ENCODE data around the gene LIX1L.

The LIX1L gene

GRCh38 chr1:145985502-145986439 is 28.0 kb upstream of the LIX1L start:
- DNase-seq (ENCODE audit: low read depth in 2 of 2), result no peak

DNA sequence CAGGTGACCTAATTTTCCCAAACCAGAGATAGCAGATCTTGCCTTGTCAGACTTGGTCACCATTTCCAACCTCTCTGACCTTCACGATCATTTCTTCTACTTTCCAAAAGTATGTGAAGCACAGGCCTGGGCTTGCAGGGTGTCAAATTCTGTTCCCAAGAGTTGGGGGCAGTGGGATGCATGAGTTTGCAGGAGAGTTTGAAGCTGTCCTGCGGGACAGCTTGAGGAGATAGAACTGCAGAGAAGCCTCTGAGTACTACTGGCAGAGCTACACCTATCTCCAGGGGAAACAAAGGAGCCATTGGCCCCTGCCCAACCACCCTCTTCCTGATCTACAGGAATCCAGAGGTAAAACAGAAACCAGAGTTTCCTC is 27.3 kb upstream of the LIX1L start:
- no peak for DNase-seq (ENCODE audit: low read depth in 2 of 2)

DNA sequence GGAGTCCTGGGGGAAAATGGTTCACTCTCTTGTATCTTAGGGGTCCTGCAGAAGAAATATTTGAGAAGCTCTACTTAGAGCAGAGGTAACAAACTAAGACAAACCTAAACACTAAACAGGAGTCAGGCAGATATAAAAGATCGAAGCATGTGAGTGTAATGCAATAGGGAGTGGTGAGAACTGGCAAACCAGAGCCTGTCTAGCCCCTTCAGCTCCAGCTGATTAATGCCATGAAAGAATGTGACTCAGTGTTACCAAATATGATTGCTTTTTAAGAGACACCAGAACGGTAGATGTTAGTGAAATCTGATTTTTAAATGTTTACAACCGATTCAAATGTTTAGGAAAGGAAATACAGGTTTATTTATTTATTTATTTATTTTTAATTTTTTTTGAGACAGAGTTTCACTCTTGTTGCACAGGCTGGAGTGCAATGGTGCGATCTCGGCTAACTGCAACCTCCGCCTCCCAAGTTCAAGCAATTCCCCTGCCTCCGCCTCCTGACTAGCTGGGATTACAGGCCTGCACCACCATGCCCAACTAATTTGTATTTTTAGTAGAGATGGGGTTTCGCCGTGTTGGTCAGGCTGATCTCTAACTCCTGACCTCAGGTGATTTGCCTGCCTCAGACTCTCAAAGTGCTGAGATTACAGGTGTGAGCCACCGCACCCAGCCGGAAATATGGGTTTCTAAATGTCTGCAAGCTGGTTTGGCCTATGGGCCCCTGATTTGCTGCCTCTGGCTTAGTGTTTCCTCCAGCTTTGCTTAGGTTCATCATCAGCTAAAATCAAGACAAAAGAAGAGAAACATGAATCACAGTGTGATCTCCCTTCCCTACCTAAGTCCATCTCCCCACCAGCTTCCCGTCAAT is 26.4 kb upstream of the LIX1L start:
- no peak for DNase-seq (ENCODE audit: low read depth in 2 of 2)

DNA sequence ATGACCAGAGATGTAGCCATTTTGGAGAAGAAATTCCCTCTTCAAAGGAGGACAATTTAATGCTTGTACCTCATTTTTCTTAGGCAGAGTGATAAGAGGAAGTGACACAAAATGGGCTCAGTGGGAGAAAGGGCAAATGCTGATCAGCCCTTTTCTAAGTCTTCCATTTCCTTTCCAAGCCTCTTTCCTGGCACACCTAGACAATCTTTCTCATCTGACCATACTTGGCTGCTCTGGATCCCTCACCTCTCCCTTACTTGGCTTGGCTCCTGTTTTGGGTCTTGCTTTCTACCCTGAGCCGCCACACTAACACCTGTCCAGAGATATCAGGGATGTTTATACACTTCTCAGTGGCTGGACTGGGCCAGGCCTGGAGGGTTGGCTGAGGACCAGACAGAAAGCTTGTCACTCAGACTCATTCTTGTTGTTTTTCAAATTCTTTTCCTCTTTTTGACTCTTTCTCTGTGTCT is 25.4 kb upstream of the LIX1L start:
- no peak for DNase-seq (ENCODE audit: low read depth in 2 of 2)

GRCh38 chr1:145982010-145982723 is 24.4 kb upstream of the LIX1L start:
- DNase-seq (ENCODE audit: low read depth in 2 of 2), result no peak

DNA sequence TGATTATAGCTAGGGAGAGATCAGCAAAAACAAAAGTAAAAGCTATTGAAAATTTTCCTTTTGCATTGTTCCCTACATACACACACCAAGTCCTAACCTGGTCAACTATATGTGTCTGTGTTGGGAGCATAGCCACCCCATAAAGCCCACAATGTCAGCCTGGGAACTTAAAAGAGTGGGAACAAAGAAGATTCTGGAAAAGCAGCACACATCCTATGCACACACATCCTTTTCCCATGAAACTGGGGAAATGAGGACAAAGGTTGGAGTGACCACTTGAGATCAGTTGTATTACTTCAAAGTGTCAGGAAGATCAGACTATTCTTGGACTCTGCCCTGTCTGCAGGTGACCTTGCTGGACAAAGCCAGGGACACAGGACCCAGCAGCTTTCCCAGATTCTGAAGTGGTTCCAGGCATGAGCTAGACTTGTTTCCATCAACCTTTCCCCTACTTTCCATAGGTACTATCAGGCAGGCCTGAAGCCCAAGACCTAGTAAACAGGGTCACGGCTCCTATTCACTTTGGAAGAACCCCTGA is 22.7 kb upstream of the LIX1L start:
- no peak for DNase-seq (ENCODE audit: low read depth in 2 of 2)

DNA sequence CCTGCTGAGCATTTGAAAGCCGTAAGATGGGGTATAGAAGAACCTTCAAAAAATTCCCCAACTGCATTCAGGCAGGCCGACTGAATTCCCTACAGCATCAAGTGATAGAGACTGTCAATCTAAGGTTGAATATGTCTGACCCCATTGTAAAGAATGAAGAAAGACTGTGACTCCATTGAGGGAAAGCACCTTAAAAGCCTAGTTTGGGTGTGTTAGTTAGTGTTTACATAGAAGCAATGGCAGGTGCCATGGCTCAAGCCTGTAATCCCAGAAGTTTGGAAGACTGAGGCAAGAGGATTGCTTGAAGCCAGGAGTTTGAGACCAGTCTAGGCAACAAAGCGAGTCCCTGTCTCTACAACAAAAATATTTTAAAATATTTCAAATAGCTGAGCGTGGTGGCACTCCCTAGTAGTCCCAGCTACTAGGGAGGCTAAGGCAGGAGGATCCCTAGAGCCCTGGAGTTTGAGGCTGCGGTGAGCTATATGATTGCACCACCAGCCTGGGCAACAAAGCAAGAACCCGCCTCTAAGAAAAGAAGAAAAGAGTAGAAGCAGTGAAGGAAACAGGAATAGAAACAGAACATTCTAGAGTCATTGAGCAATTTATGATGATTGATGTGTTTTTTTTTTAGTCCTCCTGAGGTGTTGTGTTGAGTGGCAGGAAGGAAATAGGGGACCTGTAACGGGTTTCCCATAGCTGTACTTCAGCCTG is 22.1 kb upstream of the LIX1L start:
- DNase-seq (ENCODE audit: low read depth in 2 of 2), result no peak

- peak; percentile 58 to 78 for DNase-seq (ENCODE audit: low read depth in 2 of 2)
Measured at GRCh38 chr1:145978854-145979745, 21.3 kb upstream of the LIX1L start.

DNA sequence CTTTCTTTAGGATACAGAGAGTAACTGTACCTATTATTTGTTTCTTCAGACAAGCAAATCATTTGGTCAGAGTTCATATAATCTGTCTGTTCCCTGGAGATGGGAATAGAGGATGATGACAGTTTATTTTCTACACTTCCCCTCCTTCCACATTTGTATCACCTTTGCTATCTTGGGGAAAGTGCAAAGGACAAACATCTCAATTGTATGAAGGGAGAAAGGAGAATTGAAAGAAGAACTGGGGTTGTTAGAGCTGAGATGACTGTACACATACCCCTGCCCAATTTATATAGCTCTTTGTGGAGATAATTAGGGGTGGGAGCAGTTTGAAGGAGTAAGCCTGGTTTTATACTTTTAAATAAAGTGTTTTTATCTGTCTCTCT is 20.6 kb upstream of the LIX1L start:
- no peak for DNase-seq (ENCODE audit: low read depth in 2 of 2)

- DNase-seq (ENCODE audit: low read depth in 2 of 2), result peak in 1 of 2 donors; percentile 60
Measured at GRCh38 chr1:145977486-145978470, 20.0 kb upstream of the LIX1L start.

DNA sequence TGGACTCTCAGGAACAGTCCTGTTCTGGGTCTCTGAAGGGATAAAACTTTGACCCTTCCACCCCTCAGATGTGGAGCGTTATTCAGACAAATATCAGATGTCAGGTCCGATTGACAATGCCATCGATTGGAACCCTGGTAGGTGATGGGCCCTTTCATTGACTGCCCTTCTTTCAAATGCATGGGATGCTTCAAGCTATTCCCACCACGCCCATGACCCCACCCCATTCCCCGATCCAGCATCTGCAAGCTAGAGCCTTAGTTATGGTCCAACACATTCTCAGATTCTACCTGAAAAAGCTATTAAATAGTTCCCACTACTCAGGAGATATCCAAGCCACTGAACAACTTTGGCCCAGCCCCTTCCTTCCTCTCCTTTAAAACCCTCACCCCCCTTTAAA is 19.2 kb upstream of the LIX1L start:
- no peak for DNase-seq (ENCODE audit: low read depth in 2 of 2)

GRCh38 chr1:145975216-145975615 is 17.4 kb upstream of the LIX1L start:
- no peak for DNase-seq (ENCODE audit: low read depth in 2 of 2)

DNA sequence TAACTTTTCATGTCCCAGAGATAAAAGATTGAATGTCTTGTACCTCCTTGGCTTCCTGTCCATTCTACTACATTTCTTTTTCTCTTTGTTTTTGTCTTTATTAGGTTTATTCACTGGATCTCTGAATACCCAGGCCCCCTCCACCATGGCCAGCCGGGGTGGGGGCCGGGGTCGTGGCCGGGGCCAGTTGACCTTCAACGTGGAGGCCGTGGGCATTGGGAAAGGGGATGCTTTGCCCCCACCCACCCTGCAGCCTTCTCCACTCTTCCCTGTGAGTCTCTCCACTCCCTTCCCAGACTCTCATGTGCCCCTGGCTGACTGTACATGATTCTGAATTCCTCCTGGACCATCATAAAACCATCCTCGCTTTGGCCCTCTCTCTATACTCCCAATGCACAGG is 16.9 kb upstream of the LIX1L start:
- no peak for DNase-seq (ENCODE audit: low read depth in 2 of 2)

GRCh38 chr1:145972580-145972979 is 14.8 kb upstream of the LIX1L start:
- no peak for DNase-seq (ENCODE audit: low read depth in 2 of 2)

GRCh38 chr1:145967288-145967687 is 9.5 kb upstream of the LIX1L start:
- no peak for DNase-seq (ENCODE audit: low read depth in 2 of 2)

- no peak for DNase-seq (ENCODE audit: low read depth in 2 of 2)
Measured at GRCh38 chr1:145965119-145965744, 7.4 kb upstream of the LIX1L start.

DNA sequence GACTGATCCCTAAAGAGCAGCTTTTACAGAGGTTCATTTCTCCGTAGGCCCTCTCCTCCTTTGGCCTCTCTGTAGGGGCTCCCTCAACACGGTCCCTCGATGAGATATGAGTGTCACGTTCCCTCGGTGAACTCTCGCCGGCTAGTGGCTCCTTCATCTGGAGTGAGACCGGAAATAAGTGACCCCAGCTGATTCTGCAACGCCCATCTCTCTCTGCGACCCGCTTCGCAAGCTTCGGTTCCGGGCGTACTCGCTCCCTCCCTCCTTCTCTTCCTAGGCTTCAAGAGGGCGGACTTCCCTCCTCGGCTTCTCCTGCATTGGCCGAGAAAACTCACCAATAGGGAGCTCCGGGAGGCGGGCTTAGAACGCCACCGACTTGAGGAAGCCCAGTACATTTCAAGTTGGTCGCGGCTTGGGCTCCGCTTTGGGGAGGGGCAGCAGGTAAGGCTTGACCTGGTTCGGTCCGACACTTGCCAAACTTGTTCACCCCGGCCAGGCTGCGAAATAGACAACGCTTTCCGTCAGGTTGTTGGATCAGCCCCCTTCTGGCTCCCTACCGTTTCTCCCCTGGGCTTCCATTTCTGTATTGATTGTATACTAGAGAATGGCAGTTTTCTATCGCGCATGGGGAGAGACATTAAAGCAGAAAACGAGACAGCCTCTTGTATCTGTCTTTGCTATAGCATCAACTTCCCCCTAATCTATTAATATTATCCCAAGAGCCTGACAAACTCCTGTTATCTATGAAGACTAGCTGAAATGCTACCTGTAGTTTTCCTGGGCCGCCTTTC is 6.7 kb upstream of the LIX1L start, which contains the start of the genes ANKRD34A and POLR3GL:
Gene ANKRD34A (minus strand): TSS at position 248 of the 791 bp plus-strand sequence. CDS start 2,816 bp downstream, outside the sequence.
Gene POLR3GL (plus strand): TSS at position 363 of the 791 bp plus-strand sequence. CDS start 10,176 bp downstream, outside the sequence.
- peak; percentile 83 to 89 for DNase-seq (ENCODE audit: low read depth in 2 of 2)

Measured in stimulated activated CD4-positive, alpha-beta T cell treated with anti-CD3 and anti-CD28 coated beads, Interleukin-4, amount 100 ng/mL, for 48 hours (primary cell).